Thyroid gland (tissue), 4 donors: ENCODE data around the gene TSPAN5.
"Not testable (repeated sequence)": the region's sequence is repeated elsewhere in the genome, so short reads cannot be mapped to it uniquely, and the experiment has no call there.

ENCODE experiments used
- CTCF ChIP-seq, 6 experiments: fragments of 200-600 bp in 3 of 6; fragments of 450-650 bp in 3 of 6; sonication (generic) in 3 of 6; IDR thresholded peaks; one replicate each; pipeline ENCODE4 v1.5.1; 2016 to 2019; ENCODE audit warnings: antibody characterized with exemption in 6 of 6, mild to moderate bottlenecking in 2 of 6, inconsistent platforms in 1 of 6, moderate library complexity in 1 of 6
- POLR2A ChIP-seq, 2 donors: fragments of 450-650 bp; IDR thresholded peaks; one replicate each; pipeline ENCODE4 v1.6.1; 2017; ENCODE audit warnings: antibody characterized with exemption in 2 of 2, mild to moderate bottlenecking in 2 of 2, moderate library complexity in 1 of 2

- TF ChIP-seq CTCF, POLR2A (IDR thresholded peaks at IDR 0.05): not testable (repeated sequence)
These were observed 201.0 kb downstream of the TSPAN5 start for GRCh38 chr4:98457422-98457821.
